SJCRH30 (cell line): Measurements from ENCODE around the gene SCAPER. TPM values are rescaled to one million over a fixed set of nuclear protein-coding genes. Genes with fewer than 3 reads are reported as not detected.

Experiments used
- DNase-seq, 2 experiments: peaks; one replicate each; pipeline ENCODE4 v3.0.0-alpha.2; 2015 to 2020
- H3K27ac ChIP-seq: fragments of 250-450 bp; sonication (Bioruptor Pico); 2 replicates; pipeline ENCODE4 v1.5.1; 2020; ENCODE audit warnings: mild to moderate bottlenecking, moderate library complexity
- H3K27me3 ChIP-seq: fragments of 250-450 bp; sonication (Bioruptor Pico); 2 replicates; pipeline ENCODE4 v1.5.1; 2020; ENCODE audit warnings: mild to moderate bottlenecking, moderate library complexity
- H3K36me3 ChIP-seq: fragments of 250-450 bp; sonication (Bioruptor Pico); 2 replicates; pipeline ENCODE4 v1.5.1; 2020; ENCODE audit warnings: mild to moderate bottlenecking, moderate library complexity
- H3K4me1 ChIP-seq: fragments of 250-450 bp; sonication (Bioruptor Pico); 2 replicates; pipeline ENCODE4 v1.5.1; 2020; ENCODE audit warnings: mild to moderate bottlenecking, moderate library complexity
- H3K4me3 ChIP-seq: fragments of 250-450 bp; sonication (Bioruptor Pico); 2 replicates; pipeline ENCODE4 v1.5.1; 2020; ENCODE audit warnings: mild to moderate bottlenecking, moderate library complexity
- H3K9me3 ChIP-seq: fragments of 250-450 bp; sonication (Bioruptor Pico); replicated peaks from 2 replicates; pipeline ENCODE4 v1.5.1; 2020; ENCODE audit warnings: mild to moderate bottlenecking, moderate library complexity
- total RNA-seq: library from RNA; depleted of rRNA; stranded (reverse); fragments of >200 nt; shearing (Covaris generic); gene quantifications from 2 replicates; pipeline ENCODE4 v1.2.3, GENCODE V29; 2014; rRNA removed

Gene SCAPER
- total RNA-seq: 15.1 and 16.1 TPM in 2 replicates

DNA sequence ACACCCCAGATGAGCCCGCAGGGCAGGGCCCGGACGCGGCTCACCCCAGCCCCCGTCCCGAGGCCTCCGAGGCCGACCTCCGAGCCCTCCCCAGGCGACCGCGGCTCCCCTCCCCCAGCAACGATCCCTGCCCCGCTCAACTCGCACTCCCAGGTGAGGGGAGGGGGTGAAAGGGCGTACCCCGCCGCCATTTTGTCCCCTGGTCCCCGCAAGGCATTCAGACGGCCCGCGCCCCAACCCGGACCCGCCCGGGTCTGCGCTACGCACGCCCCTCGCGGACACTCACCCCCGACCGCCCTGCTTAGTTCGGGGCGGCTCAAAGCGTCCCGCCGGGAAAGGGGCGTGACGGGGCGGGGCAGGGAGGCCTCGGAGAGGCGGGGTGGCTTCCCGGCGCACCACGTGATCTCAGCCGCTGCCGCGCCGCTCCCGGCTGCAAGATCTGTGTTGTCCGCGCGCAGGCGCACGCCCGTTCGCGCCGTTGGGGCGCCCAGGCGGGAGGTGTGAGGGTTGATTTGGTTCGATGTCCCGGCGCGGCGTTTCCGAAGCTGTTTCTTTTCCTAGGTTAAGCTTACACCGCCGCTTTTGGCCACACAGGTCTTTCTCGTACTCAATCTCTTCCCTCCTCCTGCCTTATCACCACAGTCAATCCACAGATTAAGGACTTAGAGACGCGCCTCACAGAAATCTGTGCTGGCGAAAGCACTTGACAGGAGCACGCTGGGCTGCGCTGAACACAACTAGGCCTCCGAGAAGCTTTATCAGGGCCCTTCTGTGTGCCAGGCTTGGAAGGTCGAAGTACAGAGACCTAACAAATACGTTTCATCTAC, at the start of gene SCAPER:
SCAPER (minus strand) TSS at position 328 of the 827 bp plus-strand sequence. CDS start 21,523 bp downstream, outside the sequence.
- H3K36me3 ChIP-seq: no peaks in the 10 kb centered on the region
- H3K4me3 ChIP-seq: peak within 1 kb of the TSS; percentile 95
- H3K27me3 ChIP-seq: no peaks in the 10 kb centered on the region
- peaks cover 12% of the 10 kb centered on the region for H3K4me1 ChIP-seq
- H3K9me3 ChIP-seq: no peaks in the 10 kb centered on the region
- peak within 1 kb of the TSS; percentile 92 for H3K27ac ChIP-seq
- peak; percentile 94 to 96 for DNase-seq

GRCh38 chr15:76954744-76955143, 49.6 kb upstream of the SCAPER start:
- H3K4me3 ChIP-seq: no peak overlapping the region
- peaks cover 4% of the 10 kb centered on the region; the same call in 1 of the 2 replicates for H3K4me1 ChIP-seq
- peak in 1 of 2 experiments; percentile 50 for DNase-seq
- H3K9me3 ChIP-seq: no peaks in the 10 kb centered on the region; the same call in 1 of the 2 replicates
- no peaks in the 10 kb centered on the region for H3K27me3 ChIP-seq
- H3K36me3 ChIP-seq: peaks cover 8% of the 10 kb centered on the region
- H3K27ac ChIP-seq: no peak overlapping the region

DNA sequence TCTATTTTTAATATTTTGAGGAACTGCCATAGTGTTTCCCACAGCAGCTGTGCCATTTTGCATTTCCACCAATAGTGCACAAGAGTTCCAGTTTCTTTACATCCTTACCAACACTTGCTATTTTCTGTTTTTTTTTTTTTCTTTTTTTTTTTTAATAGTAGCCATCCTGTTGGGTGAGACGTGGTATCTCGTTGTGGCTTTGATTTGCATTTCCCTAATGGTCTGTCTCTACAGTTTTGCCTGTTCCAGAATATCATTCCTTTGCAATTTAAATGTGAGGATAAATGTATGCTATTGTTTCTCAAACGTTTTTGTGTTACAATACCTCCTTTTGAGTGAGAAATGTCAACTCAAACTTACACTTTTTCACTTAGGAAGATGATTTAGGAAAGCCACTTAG, 48.8 kb upstream of the SCAPER start:
- Histone ChIP-seq H3K9me3 (no peaks in the 10 kb centered on the region; the same call in 1 of the 2 replicates), H3K27ac (no peak overlapping the region), H3K4me3 (no peak overlapping the region), H3K27me3 (no peaks in the 10 kb centered on the region), H3K4me1 (peaks cover 4% of the 10 kb centered on the region; the same call in 1 of the 2 replicates), H3K36me3 (peaks cover 16% of the 10 kb centered on the region)
- no peak for DNase-seq

GRCh38 chr15:76951220-76951619, 46.1 kb upstream of the SCAPER start:
- Histone ChIP-seq H3K4me1 (peaks cover 4% of the 10 kb centered on the region; the same call in 1 of the 2 replicates), H3K27ac (no peak overlapping the region), H3K4me3 (no peak overlapping the region), H3K9me3 (no peaks in the 10 kb centered on the region; the same call in 1 of the 2 replicates), H3K27me3 (no peaks in the 10 kb centered on the region), H3K36me3 (peaks cover 28% of the 10 kb centered on the region)
- DNase-seq: no peak

DNA sequence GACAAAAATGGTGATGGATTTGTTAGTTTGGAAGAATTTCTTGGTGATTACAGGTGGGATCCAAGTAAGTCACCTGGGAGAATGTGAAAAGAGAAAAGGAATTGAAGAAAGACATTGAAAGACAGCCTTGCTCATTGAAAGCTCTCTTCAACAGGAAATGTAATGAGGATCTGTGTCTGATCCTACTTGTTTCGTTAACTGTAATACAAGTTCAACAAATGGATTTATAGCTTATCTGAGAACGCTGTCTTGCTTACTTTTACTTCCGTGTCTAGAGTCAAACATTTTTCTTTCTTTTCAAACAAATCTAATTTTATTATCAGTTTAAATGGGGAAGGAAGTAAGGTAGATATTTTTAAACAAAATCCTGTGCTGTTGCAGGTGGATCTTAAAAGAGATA, 42.3 kb upstream of the SCAPER start:
- no peak overlapping the region for H3K27ac ChIP-seq
- H3K4me1 ChIP-seq: no peaks in the 10 kb centered on the region
- DNase-seq: no peak
- H3K4me3 ChIP-seq: no peak overlapping the region
- H3K36me3 ChIP-seq: peaks cover 50% of the 10 kb centered on the region
- H3K9me3 ChIP-seq: no peaks in the 10 kb centered on the region; the same call in 1 of the 2 replicates
- no peaks in the 10 kb centered on the region for H3K27me3 ChIP-seq

- Histone ChIP-seq H3K4me3 (no peak overlapping the region), H3K4me1 (no peaks in the 10 kb centered on the region), H3K27ac (no peak overlapping the region), H3K9me3 (no peaks in the 10 kb centered on the region; the same call in 1 of the 2 replicates), H3K36me3 (peaks cover 50% of the 10 kb centered on the region), H3K27me3 (no peaks in the 10 kb centered on the region)
- DNase-seq: no peak
These were observed 40.5 kb upstream of the SCAPER start for GRCh38 chr15:76945494-76946093.

DNA sequence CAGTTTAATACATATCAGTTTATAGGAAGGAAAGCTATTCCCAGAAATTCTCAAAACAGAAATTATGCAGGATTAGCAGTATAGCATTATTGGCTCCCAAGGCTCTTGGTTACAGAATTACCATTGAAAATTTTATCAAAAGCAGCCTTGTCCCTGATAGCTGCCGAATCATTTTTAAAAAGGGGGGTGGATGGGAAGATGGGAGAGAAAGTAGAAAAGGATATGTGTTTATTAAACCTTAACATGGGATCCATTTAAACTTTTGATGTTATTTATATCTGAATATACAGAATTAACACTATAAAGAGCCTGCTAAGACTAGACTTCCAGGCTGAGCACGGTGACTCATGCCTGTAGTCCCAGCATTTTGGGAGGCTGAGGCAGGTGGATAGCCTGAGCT, 37.2 kb upstream of the SCAPER start:
- Histone ChIP-seq H3K36me3 (peaks cover 38% of the 10 kb centered on the region), H3K4me1 (no peaks in the 10 kb centered on the region), H3K27ac (no peak overlapping the region), H3K27me3 (no peaks in the 10 kb centered on the region), H3K9me3 (no peaks in the 10 kb centered on the region; the same call in 1 of the 2 replicates), H3K4me3 (no peak overlapping the region)
- DNase-seq: no peak

DNA sequence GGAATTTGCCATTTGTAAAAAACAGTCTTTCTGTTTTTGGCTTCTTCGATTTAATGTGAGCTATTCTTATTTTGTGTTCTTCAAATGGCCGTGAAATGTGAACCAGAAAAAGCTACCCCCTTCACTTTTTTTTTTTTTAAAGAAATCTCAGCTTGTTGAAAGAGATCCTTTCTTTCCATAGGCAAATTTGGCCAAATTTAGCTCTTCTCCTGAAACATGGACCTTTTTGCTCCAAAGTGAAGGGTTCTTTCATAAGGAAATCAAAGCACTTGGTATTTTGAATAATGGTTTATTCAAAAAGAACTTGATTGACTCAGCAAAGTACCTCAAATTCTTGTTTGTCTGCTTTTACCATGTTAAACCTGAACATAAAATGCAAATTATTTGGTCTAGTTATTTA, 36.5 kb upstream of the SCAPER start:
- H3K27ac ChIP-seq: no peak overlapping the region
- no peak overlapping the region for H3K4me3 ChIP-seq
- DNase-seq: no peak

GRCh38 chr15:76939715-76940114, 34.6 kb upstream of the SCAPER start:
- Histone ChIP-seq H3K9me3 (no peaks in the 10 kb centered on the region; the same call in 1 of the 2 replicates), H3K4me1 (no peaks in the 10 kb centered on the region), H3K36me3 (peaks cover 44% of the 10 kb centered on the region), H3K27me3 (no peaks in the 10 kb centered on the region), H3K4me3 (no peak overlapping the region), H3K27ac (no peak overlapping the region)
- DNase-seq: no peak

More for the DNA sequence above, 36.5 kb upstream of the SCAPER start:
- no peaks in the 10 kb centered on the region for H3K27me3 ChIP-seq
- peaks cover 41% of the 10 kb centered on the region for H3K36me3 ChIP-seq
- no peaks in the 10 kb centered on the region for H3K4me1 ChIP-seq
- H3K9me3 ChIP-seq: no peaks in the 10 kb centered on the region; the same call in 1 of the 2 replicates

DNA sequence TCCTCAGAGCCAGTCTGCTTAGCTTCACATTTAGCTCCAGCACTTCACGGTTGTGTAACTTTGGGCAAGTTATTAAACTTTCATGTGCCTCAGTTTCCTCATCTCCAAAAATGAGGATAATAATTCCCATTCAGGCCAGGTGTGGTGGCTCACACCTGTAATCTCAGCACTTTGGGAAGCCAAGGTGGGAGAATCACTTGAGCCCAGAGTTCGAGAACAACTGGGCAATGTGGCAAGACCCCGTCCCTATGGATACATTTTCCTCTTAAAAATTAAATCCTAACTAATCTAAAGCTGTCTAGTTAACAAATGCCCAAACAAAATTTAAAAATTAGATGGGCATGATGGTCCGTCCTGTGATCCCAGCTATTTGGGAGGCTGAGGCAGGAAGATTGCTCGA, 33.6 kb upstream of the SCAPER start:
- DNase-seq: no peak
- Histone ChIP-seq H3K36me3 (peaks cover 40% of the 10 kb centered on the region), H3K4me3 (no peak overlapping the region), H3K27me3 (no peaks in the 10 kb centered on the region), H3K9me3 (no peaks in the 10 kb centered on the region), H3K4me1 (no peaks in the 10 kb centered on the region), H3K27ac (no peak overlapping the region)

DNA sequence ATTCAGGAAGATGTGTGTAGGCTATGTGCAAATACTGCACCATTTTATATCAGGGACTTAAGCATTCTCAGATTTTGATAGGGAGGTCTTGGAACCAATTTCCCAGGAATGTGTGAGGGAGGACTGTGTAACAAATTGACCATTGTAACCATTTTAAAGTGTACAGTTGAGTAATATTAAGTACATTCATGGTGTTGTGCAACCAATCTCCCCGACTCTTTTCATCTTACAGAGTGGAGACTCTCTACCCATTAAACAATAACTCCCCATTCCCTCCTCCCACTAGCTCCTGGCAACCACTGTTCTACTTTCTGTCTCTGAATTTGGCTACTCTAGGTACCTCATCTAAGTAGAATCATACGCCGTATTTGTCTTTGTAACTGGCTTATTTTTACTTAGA, 31.5 kb upstream of the SCAPER start:
- DNase-seq: no peak
- Histone ChIP-seq H3K36me3 (peaks cover 36% of the 10 kb centered on the region), H3K4me3 (no peak overlapping the region), H3K27me3 (no peaks in the 10 kb centered on the region), H3K4me1 (no peaks in the 10 kb centered on the region; the same call in 1 of the 2 replicates), H3K27ac (no peak overlapping the region), H3K9me3 (no peaks in the 10 kb centered on the region)

DNA sequence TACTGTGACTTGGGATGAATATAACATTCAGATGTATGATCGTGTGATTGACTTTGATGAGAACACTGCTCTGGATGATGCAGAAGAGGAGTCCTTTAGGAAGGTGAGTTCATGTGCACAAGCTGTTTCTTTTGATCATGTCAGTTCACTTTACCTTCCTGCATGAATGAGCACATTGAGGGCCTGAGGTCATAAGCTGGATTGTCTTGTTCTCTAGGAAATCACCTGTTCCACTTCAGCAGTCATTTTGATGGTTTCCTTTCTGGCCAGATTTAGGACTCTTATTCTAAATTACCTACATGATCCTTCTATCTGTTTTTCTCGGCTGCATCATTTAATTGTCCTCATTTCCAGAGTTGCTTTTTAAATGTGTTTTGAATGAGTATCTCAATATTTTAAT, 30.5 kb upstream of the SCAPER start:
- no peaks in the 10 kb centered on the region for H3K27me3 ChIP-seq
- no peak overlapping the region for H3K27ac ChIP-seq
- H3K4me1 ChIP-seq: no peaks in the 10 kb centered on the region; the same call in 1 of the 2 replicates
- H3K9me3 ChIP-seq: no peaks in the 10 kb centered on the region
- H3K36me3 ChIP-seq: peaks cover 35% of the 10 kb centered on the region
- no peak overlapping the region for H3K4me3 ChIP-seq
- DNase-seq: no peak

DNA sequence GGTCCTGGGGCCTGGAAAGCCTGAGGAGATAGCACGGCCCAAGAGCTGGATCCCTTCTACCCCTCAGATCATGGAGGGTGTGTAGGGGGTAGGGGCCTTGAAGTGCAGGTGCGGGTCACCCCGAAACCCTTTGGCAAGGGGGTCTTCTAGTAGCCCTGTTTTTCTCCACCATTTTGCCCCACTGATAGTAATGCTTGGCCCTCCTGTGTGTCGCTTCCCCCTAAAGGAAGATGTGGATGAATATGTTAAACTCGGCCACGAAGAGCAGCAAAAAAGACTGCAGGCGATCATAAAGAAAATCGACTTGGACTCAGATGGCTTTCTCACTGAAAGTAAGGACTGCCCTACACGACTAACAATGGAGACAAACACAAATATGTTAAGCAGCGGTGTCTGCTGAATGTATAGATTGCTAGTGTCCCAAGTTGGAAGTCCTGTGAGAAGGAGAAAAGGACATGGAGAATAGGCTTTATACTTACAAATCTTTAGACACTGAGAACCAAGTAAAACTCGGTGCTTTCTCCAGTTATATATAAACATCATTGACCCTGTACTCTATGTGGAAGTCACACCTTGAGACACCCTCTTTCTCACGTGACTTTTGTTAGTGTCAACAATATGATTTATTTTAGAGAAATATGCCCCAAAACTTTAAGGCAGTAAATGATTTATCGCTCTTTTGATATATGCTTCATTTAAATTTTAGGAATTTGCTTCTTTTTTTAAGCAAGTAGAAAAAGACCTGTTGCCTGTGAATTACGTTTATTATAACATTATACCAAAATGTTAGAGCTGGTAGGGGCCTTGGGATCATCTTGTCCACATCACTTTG, 27.2 kb upstream of the SCAPER start:
- DNase-seq: peak in 1 of 2 experiments; percentile 39
- H3K27me3 ChIP-seq: no peaks in the 10 kb centered on the region
- H3K27ac ChIP-seq: peak overlapping the region; percentile 13; the same call in 1 of the 2 replicates

DNA sequence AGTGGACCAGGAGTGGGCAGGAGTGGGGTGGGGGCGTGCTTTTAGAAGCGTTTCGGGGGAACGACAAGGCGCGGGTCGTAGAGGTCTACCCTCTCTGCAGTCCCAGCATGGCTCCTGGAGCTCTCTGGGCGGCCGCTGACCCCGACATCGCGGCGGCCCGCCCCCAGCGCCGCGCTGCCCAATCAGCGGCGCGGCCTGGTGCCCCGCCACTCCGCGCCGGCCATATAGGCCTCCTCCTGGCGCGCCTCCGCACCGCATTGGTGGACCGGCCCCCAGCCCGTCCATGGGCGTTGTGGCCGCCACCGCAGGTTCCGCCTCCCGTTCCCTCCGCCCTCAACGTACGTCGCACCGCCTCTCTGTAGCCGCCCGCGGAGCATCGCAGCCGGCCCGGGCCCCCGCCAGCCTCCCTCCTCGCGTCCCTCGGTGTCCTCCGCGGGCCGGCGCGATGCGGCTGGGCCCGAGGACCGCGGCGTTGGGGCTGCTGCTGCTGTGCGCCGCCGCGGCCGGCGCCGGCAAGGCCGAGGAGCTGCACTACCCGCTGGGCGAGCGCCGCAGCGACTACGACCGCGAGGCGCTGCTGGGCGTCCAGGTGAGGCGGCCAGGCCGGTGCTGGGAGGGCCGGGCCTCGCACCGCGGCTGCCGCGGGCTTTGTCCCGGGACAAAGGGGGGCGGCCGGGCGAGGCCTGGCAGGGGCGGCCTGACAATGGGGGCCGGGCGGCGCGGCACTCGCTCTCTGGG, 26.4 kb upstream of the SCAPER start, which contains the start of gene RCN2:
RCN2 (plus strand) TSS at position 353 of the 738 bp plus-strand sequence; CDS start at position 446, 93 bp downstream.
- peak within 1 kb of the TSS; percentile 39; the same call in 1 of the 2 replicates for H3K27ac ChIP-seq
- H3K9me3 ChIP-seq: no peaks in the 10 kb centered on the region
- peak; percentile 95 to 96 for DNase-seq
- H3K4me3 ChIP-seq: peak within 1 kb of the TSS; percentile 65
- no peaks in the 10 kb centered on the region for H3K27me3 ChIP-seq
- H3K4me1 ChIP-seq: no peaks in the 10 kb centered on the region; the same call in 1 of the 2 replicates
- H3K36me3 ChIP-seq: peaks cover 21% of the 10 kb centered on the region

More for the DNA sequence above, 27.2 kb upstream of the SCAPER start:
- H3K9me3 ChIP-seq: no peaks in the 10 kb centered on the region
- peak overlapping the region; percentile 65 for H3K4me3 ChIP-seq
- peaks cover 25% of the 10 kb centered on the region for H3K36me3 ChIP-seq
- H3K4me1 ChIP-seq: no peaks in the 10 kb centered on the region; the same call in 1 of the 2 replicates
